HG03558 (cell line): Measurements from ENCODE around the gene ZNF337.
"Not testable (repeated sequence)": the region's sequence is repeated elsewhere in the genome, so short reads cannot be mapped to it uniquely, and the experiment has no call there.

ENCODE experiments used
- ATAC-seq: cut with Tn5 transposase; IDR thresholded peaks from one replicate; pipeline ENCODE4 v1.9.1; 2021; ENCODE audit warnings: moderate number of reproducible peaks; ENCODE audit not compliant: unreplicated experiment; ENCODE audit errors: extremely low read depth

Gene ZNF337

DNA sequence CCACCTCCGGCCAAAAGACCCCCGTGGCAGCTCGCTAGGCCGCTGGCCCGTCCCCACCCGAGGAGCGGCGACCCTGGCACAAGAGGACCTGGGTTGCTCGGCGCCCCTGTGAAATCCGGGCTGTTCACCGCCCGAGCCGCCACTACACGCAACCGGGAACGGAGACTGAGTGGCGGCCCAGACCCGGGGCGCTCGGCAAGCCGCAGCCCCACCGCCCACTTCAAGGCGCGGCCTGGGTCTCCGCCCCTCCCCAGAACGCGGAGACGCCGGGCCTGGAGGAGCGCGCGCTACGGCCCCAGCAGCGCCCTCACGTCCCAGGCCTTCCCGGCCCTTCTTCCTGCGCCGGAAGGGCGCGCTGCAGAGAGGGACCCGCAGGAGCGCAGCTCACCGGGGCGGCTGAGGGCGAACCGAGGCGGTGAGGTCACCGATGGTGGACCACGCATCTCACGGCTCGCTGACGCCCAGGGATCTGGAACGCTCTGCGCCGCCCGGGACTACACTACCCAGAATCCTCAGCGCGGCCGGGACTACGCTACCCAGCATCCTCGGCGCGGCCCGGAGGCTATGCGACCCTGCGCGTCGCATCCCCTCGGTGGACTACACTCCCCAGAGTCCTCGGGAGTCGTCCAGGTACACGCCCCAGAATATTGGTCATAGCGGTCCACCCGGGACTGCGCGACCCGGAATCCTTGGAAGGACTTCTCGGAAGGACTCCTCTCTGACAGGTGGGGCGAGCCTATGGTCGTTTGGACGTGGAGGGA, at the start of gene ZNF337:
Gene ZNF337, minus strand, starts transcription at position 483 of the 761 bp plus-strand sequence. CDS start 10,436 bp downstream, outside the sequence.
- ATAC-seq, result peak; percentile 89

DNA sequence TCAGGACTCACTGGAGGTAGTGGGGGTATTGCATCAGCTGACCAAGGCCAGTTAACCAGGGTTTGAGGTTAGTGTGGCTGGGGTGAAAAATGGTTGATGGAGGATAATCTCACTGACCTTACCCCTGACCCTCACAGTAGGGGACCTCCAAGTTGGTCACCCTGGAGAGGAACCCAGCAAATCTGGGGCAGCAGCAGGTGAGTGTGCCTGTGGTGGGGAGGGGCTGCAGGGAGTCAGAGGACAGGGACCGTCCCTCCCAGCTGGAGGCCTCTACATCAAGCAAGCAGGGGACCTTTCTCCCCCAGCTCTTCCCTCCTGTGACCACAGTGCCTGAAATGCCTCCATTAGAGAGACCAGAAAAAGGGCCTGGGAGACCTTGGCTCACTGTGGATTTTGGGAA, 49.1 kb upstream of the ZNF337 start:
- no peak for ATAC-seq

DNA sequence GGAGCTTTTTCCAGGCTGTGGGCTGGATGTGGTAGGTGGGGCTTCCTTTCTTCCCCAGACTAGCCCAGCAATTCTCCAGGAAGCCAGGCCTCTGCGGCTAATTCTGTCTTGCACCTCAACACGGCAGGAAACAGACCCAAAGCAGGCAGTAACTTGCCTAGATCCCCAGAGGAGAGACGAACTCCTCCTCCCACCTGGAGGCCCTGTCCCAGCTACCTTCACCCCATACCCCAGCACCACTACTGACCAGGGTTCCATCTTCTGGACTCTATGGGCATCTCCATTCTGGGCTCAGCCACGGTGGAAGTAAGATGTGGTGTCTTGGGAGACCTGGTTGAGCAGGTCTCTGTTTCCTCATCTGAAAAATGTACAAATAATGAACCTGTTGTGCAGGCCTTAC, 48.4 kb upstream of the ZNF337 start:
- ATAC-seq, result no peak

DNA sequence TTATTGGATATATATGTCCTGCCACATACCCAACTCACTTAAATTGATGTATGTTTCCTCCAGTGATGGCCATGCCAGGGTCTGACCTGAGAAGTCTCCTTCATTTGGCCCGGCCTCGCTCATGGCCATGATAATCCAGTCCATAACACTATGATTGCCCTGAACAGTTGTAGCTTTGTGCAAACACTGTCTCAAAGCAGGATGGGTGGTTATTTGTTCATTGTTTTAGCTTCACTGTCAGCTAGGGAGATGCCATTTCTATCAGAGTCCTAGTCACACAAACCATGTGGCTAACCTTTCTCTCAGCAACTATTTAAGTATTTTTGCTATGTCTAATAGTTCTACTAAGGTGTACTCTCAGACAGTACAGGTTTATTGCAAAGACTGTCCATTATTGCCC, 47.6 kb upstream of the ZNF337 start:
- ATAC-seq, result no peak

DNA sequence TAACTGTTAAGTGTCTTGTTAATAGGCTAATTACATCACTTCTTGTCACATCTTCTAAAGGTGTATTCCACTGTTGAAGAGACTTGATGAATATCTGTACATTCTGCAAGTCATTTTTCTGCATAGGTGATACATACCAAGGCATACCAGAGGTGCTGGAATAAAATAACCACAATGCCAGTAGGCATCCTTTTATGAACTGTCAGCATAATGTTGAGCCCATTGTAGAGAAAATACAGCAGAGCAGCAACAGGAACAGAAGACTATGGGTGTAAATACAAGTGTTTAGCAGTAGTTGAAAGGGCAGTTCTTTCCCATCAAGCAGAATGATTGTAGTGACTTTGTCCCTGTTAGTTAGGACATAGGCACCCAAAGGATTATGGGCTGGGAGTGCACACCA, 44.4 kb upstream of the ZNF337 start:
- ATAC-seq, result no peak

DNA sequence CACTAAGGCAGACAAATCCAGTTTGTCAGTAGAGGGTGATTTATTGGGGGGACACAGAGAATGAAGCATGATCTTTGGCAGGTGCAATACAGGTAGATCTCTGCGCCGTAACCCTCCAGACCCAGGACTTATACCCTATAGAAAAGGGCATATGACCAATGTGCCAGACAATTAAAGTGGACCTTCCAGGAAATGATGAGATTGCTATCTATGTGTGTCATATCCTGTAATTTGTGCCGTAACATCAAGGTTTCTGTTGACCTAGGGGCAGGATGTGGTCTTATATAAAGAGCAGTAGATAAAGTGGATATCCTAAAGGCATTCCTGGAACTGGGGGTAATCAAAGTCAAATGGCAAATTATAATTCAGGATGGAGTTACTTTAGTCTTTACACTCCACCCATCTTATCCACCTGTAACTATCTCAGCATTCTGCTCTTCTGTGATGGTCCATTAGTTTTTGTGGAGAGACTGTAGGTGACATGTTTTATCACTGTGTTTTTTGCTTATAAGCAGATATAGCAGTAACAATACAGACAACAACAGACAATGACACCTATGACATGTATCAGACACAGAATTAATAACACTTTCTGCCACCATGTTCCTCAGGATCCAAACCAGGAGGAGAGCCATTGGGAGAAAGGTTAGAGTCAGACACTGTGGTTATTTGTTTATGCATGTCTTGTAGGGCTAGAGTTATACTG, 43.1 kb upstream of the ZNF337 start:
- no peak for ATAC-seq

DNA sequence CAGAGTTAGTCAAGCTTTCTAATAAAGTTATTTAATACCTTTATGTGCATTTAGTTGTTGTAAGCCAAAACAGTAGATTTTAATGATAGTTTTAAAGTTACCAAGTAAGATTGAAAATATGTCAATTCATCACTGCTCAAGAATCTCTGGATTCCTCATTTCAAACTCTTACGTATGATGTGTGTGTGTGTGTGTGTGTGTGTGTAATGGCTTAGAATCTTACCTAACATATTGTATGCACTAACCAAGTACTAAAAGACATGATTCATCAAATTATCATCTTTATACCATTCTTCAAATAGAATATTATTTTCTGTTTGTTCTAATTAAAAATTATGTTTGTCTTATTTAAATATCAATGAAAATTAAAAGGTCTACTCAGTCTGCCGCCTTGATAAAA, 41.5 kb upstream of the ZNF337 start:
- no peak for ATAC-seq

DNA sequence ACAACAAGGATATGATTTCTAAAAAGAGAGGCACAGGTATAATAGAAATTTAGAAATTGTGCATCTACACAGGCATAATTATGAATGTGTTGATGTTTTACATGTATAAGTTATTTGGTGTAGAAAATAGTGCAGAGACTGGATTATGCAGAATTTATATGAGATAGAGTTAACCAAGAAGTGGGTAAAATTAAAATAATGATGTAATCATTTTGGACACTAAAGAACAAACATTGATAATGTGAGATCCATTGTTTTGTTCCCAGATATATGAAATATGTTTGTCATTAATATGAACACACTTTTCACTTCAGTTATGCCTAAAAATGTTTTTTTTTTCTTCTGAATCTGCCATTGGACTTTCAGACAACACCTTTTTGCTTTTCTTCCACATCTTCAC, 37.2 kb upstream of the ZNF337 start:
- ATAC-seq, result no peak

DNA sequence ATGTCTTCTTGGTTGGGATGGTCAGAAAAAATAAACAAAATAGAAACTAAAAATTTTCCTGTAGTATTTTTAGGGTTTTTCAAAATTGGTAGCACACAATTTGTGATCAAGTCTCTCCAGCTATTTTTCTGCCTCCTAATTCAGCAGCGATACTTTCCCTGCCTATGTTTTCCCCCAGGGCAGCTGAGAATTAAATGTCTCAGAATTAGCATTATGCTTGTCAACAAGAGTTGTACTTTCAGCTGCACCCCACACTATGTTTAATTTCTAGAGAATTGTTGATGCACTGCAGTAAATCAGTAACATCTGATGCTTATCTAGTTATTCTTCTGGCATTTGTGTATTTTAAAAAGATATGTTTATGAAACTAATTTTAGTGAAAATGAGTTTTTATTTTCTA, 34.2 kb upstream of the ZNF337 start:
- ATAC-seq, result no peak

DNA sequence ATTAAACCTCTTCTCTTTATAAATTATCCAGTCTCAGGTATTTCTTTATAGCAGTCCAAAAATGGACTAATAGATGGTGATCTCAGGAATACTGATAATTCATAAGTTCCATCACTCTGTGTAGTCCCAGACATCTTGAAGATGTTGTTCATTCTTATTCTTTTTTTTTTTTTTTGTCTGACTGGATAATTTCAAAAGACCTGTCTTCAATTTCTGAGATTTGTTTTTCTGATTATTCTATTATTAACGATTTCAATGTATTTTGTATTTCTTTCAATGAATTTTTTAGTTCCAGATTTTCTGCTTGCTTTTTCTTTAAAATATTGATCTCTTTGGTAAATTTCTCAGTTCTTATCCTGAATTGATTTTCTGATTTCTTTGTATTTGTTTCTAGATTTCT, 29.7 kb upstream of the ZNF337 start:
- ATAC-seq, result no peak

DNA sequence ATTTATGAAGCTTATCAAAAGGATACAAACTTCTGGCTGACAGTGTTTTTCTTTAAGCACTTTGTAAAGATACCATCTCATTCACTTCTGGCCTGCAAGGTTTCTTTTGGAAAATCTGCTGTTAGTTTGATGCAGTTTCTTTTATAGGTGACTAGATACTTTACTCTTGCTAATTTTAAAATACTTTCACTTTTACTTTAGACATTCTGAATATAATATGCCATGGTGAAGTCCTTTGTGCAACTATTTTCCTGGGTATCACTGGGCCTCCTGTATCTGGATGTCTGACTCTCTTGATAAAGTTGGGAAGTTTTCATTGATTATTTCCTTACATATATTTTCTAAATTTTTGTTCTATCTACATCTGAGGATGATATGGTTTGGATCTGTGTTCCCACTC, 29.0 kb upstream of the ZNF337 start:
- ATAC-seq, result no peak

DNA sequence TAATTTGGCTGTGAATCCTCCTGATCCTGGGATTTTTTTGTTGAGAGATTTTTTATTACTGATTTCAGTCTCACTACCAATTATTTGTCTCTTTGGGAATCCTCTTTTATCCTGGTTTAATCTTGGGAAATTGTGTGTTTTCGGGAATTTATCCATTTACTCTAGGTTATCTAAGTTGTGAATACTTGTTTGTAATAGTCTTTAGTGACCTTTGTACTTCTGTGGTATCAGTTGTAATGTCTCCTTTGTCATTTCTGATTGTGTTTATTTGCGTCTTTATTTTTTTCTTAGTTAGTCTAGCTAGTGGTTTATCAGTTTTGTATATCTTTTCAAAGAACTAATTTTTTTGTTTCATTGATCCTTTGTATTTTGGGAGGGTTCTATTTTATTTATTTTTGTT, 27.3 kb upstream of the ZNF337 start:
- ATAC-seq, result no peak

DNA sequence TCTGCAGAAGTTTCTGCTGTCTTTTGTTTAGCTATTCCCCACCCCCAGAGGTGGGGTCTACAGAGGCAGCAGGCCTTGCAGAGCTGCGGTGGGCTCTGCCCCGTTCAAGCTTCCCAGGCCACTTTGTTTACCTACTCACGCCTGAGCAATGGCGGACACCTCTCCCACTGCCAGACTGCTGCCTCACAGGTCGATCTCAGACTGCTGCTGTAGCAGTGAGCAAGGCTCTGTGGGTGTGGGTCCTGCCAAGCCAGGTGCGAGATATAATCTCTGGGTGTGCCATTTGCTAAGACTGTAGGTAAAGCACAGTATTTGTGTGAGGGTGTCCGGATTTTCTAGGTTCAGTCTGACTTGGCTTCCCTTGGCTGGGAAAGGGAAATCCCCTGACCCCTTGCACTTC, 23.6 kb upstream of the ZNF337 start:
- no peak for ATAC-seq

DNA sequence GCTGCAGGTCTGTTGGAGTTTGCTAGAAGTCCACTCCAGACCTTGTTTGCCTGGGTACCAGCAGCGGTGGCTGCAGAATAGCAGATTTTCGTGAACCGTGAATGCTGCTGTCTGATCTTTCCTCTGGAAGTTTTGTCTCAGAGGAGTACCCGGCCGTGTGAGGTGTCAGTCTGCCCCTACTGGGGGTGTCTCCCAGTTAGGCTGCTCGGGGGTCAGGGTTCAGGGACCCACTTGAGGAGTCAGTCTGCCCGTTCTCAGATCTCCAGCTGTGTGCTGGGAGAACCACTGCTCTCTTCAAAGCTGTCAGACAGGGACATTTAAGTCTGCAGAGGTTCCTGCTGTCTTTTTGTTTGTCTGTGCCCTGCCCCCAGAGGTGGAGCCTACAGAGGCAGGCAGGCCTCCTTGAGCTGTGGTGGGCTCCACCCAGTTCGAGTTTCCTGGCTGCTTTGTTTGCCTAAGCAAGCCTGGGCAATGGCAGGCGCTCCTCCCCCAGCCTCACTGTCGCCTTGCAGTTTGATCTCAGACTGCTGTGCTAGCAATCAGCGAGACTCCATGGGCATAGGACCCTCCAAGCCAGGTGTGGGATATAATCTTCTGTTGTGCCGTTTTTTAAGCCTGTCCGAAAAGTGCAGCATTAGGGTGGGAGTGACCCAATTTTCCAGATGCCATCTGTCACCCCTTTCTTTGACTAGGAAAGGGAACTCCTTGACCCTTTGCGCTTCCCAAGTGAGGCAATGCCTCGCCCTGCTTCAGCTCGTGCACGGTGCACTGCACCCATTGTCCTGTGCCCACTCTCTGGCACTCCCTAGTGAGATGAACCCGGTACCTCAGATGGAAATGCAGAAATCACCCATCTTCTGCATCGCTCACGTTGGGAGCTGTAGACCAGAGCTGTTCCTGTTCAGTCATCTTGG, 22.5 kb upstream of the ZNF337 start:
- not testable (repeated sequence) for ATAC-seq

DNA sequence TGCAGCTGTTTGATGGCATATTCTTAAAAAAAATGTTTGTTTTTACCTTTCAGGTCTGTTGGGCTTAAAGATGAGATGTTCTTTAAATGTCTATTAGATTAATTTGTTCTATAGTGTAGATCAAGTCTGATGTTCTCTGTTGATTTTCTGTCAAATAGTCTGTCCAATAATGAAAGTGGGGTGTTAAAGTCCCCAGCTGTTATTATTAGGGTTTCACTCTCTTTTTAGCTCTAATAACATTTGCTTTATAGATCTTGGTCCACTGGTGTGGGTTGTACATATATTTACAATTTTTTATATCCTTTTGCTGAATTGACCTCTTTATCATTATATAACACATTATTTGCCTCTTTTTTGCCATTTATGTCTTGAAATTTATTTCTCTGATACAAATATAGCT, 11.0 kb upstream of the ZNF337 start:
- ATAC-seq, result no peak

DNA sequence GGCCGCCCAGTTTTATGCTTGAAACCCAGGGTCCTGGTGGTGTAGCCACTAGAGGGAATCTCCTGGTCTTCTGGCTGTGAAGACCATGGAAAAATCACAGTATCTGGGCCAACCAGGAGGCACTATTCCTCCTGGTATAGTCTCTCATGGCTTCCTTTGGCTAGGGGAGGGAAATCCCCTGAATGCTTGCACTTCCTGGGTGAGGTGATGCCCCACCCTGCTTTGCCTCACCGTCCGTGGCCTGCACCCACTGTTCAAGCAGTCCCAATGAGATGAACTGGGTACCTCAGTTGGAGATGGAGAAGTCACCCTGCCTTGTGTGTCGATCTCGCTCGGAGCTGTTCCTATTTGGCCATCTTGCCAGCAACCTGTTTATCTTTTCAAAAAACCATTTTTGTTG, 10.1 kb upstream of the ZNF337 start:
- no peak for ATAC-seq

DNA sequence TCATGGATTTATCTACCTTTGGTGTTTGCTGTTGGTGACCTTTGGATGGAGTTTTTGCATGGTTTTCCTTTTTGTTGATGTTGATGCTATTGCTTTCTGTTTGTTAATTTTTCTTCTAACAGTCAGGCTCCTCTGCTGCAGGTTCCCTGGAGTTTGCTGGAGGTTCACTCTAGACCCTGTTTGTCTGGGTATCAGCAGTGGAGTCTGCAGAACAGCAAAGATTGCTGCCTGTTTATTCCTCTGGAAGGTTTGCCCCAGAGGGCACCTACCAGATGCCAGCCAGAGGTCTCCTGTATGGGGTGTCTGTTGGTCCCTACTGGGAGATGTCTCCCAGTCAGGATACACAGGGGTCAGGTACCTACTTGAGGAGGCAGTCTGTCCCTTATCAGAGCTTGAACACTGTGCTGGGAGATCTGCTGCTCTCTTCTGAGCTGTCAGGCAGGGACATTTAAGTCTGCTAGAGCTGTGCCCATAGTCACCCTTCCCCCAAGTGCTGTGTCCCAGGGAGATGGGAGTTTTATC, 9.2 kb upstream of the ZNF337 start:
- ATAC-seq, result no peak

DNA sequence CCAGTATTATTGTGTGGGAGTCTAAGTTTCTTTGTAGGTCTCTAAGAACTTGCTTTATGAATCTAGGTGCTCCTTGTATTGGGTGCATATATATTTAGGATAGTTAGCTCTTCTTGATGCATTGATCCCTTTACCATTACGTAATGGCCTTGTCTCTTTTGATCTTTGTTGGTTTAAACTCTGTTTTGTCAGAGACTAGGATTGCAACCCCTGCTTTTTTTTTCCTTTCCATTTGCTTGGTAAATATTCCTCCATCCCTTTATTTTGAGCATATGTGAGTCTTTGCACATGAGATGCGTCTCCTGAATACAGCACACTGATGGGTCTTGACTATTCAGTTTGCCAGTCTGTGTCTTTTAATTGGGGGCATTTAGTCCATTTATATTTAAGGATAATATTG, 7.7 kb upstream of the ZNF337 start:
- ATAC-seq, result not testable (repeated sequence)

DNA sequence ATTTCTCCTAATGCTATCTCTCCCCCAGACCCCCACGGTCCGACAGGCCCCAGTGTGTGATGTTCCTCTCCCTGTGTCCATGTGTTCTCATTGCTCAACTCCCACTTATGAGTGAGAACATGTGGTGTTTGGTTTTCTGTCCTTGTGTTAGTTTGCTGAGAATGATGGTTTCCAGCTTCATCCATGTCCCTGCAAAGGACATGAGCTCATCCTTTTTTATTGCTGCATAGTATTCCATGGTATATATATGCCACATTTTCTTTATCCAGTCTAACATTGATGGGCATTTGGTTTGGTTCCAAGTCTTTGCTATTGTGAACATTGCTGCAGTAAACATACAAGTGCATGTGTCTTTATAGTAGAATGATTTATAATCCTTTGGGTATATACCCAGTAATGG, 4.2 kb upstream of the ZNF337 start:
- not testable (repeated sequence) for ATAC-seq

DNA sequence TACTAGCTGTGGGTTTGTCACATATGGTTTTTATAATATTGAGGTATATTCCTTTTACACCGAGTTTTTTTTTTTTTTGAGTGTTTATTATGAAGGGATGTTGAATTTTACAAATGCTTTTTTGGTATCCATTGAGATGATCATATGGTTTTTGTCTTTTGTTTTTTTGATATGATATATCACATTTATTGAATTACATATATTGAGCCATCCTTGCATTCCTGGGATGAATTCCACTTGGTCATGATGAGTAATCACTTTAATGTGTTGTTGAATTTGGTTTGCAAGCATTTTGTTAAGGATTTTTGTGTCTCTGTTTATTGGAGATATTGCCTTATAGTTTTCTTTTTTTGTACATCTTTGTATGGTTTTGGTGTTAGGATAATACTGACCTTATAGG, 3.3 kb upstream of the ZNF337 start:
- ATAC-seq, result no peak

DNA sequence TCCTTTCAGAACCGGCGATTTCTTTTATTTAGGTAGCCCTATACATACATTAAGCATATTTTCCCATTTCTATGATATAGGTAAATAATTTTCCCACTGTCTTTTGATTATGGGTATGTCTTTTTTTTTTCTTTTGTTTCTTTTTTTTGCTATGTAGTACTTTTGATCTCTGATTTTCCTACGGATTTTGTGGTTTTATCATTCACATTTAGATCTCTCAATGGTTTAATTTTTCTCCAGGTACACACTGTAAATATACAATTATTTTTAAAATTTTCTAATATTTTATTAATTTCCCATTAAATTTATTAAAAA, 436 bp upstream of the ZNF337 start:
- ATAC-seq, result no peak
